WTC11 (cell line): ENCODE data around the gene CLTCL1. TPM values are rescaled to one million over a fixed set of nuclear protein-coding genes. Genes with fewer than 3 reads are reported as not detected.

Source experiments
- ATAC-seq: fragments of 200-7000 bp; cut with Tn5 transposase; 2 replicates; pipeline ENCODE4 v1.10.0; 2021; ENCODE audit warnings: mild to moderate bottlenecking, moderate library complexity
- CTCF ChIA-PET: fragments of 300-600 bp; sonication (Branson Sonifier 250); formaldehyde crosslinking; loops from one replicate; lab custom pipeline; 2021; ENCODE audit warnings: antibody characterized with exemption; lab: Charles Lee
- POLR2A ChIA-PET: fragments of 350-600 bp; sonication (Branson Sonifier 250); formaldehyde crosslinking; loops from one replicate; lab custom pipeline; 2021; ENCODE audit warnings: antibody characterized with exemption; lab: Charles Lee
- DNase-seq: peaks from one replicate; pipeline ENCODE4 v3.0.0; 2021; ENCODE audit warnings: low spot score
- H3K27ac Mint-ChIP-seq: 2 replicates; pipeline ENCODE4 v1.8.0; 2021; ENCODE audit warnings: mixed read lengths
- H3K27me3 Mint-ChIP-seq: 2 replicates; pipeline ENCODE4 v1.8.0; 2021; ENCODE audit warnings: low read depth, mild to moderate bottlenecking, moderate library complexity, mixed read lengths
- H3K36me3 Mint-ChIP-seq: 2 replicates; pipeline ENCODE4 v1.8.0; 2021; ENCODE audit warnings: mixed read lengths
- H3K4me1 Mint-ChIP-seq: 2 replicates; pipeline ENCODE4 v1.8.0; 2022; ENCODE audit warnings: mixed read lengths
- H3K4me3 Mint-ChIP-seq: 2 replicates; pipeline ENCODE4 v1.8.0; 2021; ENCODE audit warnings: mild to moderate bottlenecking, moderate library complexity, mixed read lengths
- H3K9me3 Mint-ChIP-seq: 2 replicates; pipeline ENCODE4 v1.8.0; 2021; ENCODE audit warnings: mixed read lengths
- ATF1 ChIP-seq: sonication (generic); formaldehyde crosslinking; IDR thresholded peaks from 2 replicates; pipeline ENCODE4 v1.8.1; 2023; ENCODE audit warnings: mild to moderate bottlenecking, moderate library complexity, missing genetic modification reagents
- CDX4 ChIP-seq: fragments of 250-450 bp; sonication (Bioruptor Pico); IDR thresholded peaks from 2 replicates; pipeline ENCODE4 v1.9.0; 2021; ENCODE audit warnings: moderate library complexity, mild to moderate bottlenecking, inconsistent platforms, borderline replicate concordance
- CREM ChIP-seq: sonication (generic); formaldehyde crosslinking; IDR thresholded peaks from 2 replicates; pipeline ENCODE4 v1.8.1; 2022; ENCODE audit warnings: mild to moderate bottlenecking, missing genetic modification reagents, moderate library complexity
- FOXP1 ChIP-seq: sonication (generic); formaldehyde crosslinking; IDR thresholded peaks from 2 replicates; pipeline ENCODE4 v1.8.0; 2022; ENCODE audit warnings: missing genetic modification reagents, mild to moderate bottlenecking, moderate library complexity, borderline replicate concordance
- GTF2I ChIP-seq: fragments of 250-450 bp; sonication (Bioruptor Pico); conservative IDR thresholded peaks from 2 replicates; pipeline ENCODE4 v1.4.0; 2021; ENCODE audit warnings: mild to moderate bottlenecking
- IRF1 ChIP-seq: sonication (generic); formaldehyde crosslinking; IDR thresholded peaks from 2 replicates; pipeline ENCODE4 v1.8.0; 2023; ENCODE audit warnings: missing genetic modification reagents
- IRF2 ChIP-seq: sonication (generic); formaldehyde crosslinking; IDR thresholded peaks from 2 replicates; pipeline ENCODE4 v1.8.0; 2022; ENCODE audit warnings: low read depth, missing genetic modification reagents, borderline replicate concordance
- NFYB ChIP-seq: sonication (generic); formaldehyde crosslinking; conservative IDR thresholded peaks from 2 replicates; pipeline ENCODE4 v1.8.0; 2022; ENCODE audit warnings: low read depth, missing genetic modification reagents
- NR1H2 ChIP-seq: sonication (generic); formaldehyde crosslinking; IDR thresholded peaks from 2 replicates; pipeline ENCODE4 v1.9.0; 2021; ENCODE audit warnings: mild to moderate bottlenecking, moderate library complexity, missing genetic modification reagents
- NR3C1 ChIP-seq: sonication (generic); formaldehyde crosslinking; conservative IDR thresholded peaks from 2 replicates; pipeline ENCODE4 v1.8.1; 2023; ENCODE audit warnings: low read depth, mild to moderate bottlenecking, missing genetic modification reagents
- SMAD4 ChIP-seq: sonication (generic); formaldehyde crosslinking; IDR thresholded peaks from 2 replicates; pipeline ENCODE4 v1.8.0; 2022; ENCODE audit warnings: mild to moderate bottlenecking, missing genetic modification reagents
- USF1 ChIP-seq: sonication (generic); formaldehyde crosslinking; IDR thresholded peaks from 2 replicates; pipeline ENCODE4 v1.8.0; 2022; ENCODE audit warnings: mild to moderate bottlenecking, missing genetic modification reagents
- USF2 ChIP-seq: sonication (generic); formaldehyde crosslinking; IDR thresholded peaks from 2 replicates; pipeline ENCODE4 v1.8.1; 2023; ENCODE audit warnings: mild to moderate bottlenecking, missing genetic modification reagents, moderate library complexity
- ZNF317 ChIP-seq: sonication (generic); formaldehyde crosslinking; IDR thresholded peaks from 2 replicates; pipeline ENCODE4 v1.8.1; 2023; ENCODE audit warnings: low read depth, mild to moderate bottlenecking, moderate library complexity, missing genetic modification reagents, borderline replicate concordance
- total RNA-seq: library from RNA; stranded (reverse); gene quantifications from 3 replicates; pipeline ENCODE4 v1.2.3, GENCODE V29; 2021

CLTCL1 gene
- total RNA-seq, 1 experiment from 2014 or later, result 15.5 TPM

GRCh38 chr22:19201869-19202798, 89.4 kb downstream of the CLTCL1 start:
- no peak overlapping the region for H3K4me3 Mint-ChIP-seq
- ChIA-PET CTCF (no interaction called here), POLR2A (no interaction called here)
- peak overlapping the region; percentile 77; the same call in 1 of the 2 replicates for H3K27ac Mint-ChIP-seq
- TF ChIP-seq CREM (CRISPR knock-in tag) (no peak), ZNF317 (CRISPR knock-in tag) (no peak), IRF1 (CRISPR knock-in tag) (no peak), USF1 (CRISPR knock-in tag) (no peak), ATF1 (no peak), FOXP1 (no peak), NFYB (CRISPR knock-in tag) (no peak), USF2 (CRISPR knock-in tag) (no peak), NR3C1 (no peak), GTF2I (CRISPR knock-in tag) (no peak)
- no peaks in the 10 kb centered on the region for H3K4me1 Mint-ChIP-seq
- H3K27me3 Mint-ChIP-seq, result no peaks in the 10 kb centered on the region
- peaks cover 10% of the 10 kb centered on the region; the same call in 1 of the 2 replicates for H3K36me3 Mint-ChIP-seq
- H3K9me3 Mint-ChIP-seq, result peaks cover 5% of the 10 kb centered on the region
- ATAC-seq (no peak; the same call in 1 of the 2 replicates), DNase-seq (no peak)

- Mint-ChIP-seq H3K4me3 (no peak overlapping the region), H3K36me3 (peaks cover 13% of the 10 kb centered on the region; the same call in 1 of the 2 replicates), H3K27me3 (no peaks in the 10 kb centered on the region), H3K4me1 (no peaks in the 10 kb centered on the region)
- TF ChIP-seq SMAD4 (CRISPR knock-in tag), result no peak
- TF ChIP-seq, all 79 proteins: peak for 0
- ATAC-seq (no peak), DNase-seq (no peak)
- ChIA-PET POLR2A (no interaction called here), CTCF (no interaction called here)
- peak overlapping the region; percentile 77; the same call in 1 of the 2 replicates for H3K27ac Mint-ChIP-seq
- peaks cover 5% of the 10 kb centered on the region for H3K9me3 Mint-ChIP-seq
Observed at GRCh38 chr22:19201130-19201868, 90.2 kb downstream of the CLTCL1 start.

GRCh38 chr22:19199479-19199878, 92.0 kb downstream of the CLTCL1 start:
- H3K27ac Mint-ChIP-seq, result no peak overlapping the region
- POLR2A ChIA-PET, result no interaction called here
- no peaks in the 10 kb centered on the region for H3K4me1 Mint-ChIP-seq
- no peak for ATAC-seq
- CTCF ChIA-PET, result interaction anchor here (1.2 kb wide), 1 partner anchor 21 kb away, joined by 4 read pairs; the partner anchor contains the start of gene SLC25A1
- H3K4me3 Mint-ChIP-seq, result no peak overlapping the region
- H3K27me3 Mint-ChIP-seq, result no peaks in the 10 kb centered on the region
- no peak for TF ChIP-seq NR1H2 (CRISPR knock-in tag)
- no peak for TF ChIP-seq IRF2 (CRISPR knock-in tag)
- TF ChIP-seq CDX4 (CRISPR knock-in tag), result no peak
- peaks cover 5% of the 10 kb centered on the region for H3K9me3 Mint-ChIP-seq
- H3K36me3 Mint-ChIP-seq, result peaks cover 28% of the 10 kb centered on the region
- DNase-seq, result no peak
